ENCODE measurements around the gene PIP5K1A. TPM values are rescaled to one million over a fixed set of nuclear protein-coding genes. Genes with fewer than 3 reads are reported as not detected.

PIP5K1A gene
- total RNA-seq, 2 donors from 2014 or later = 102 to 144 TPM

DNA sequence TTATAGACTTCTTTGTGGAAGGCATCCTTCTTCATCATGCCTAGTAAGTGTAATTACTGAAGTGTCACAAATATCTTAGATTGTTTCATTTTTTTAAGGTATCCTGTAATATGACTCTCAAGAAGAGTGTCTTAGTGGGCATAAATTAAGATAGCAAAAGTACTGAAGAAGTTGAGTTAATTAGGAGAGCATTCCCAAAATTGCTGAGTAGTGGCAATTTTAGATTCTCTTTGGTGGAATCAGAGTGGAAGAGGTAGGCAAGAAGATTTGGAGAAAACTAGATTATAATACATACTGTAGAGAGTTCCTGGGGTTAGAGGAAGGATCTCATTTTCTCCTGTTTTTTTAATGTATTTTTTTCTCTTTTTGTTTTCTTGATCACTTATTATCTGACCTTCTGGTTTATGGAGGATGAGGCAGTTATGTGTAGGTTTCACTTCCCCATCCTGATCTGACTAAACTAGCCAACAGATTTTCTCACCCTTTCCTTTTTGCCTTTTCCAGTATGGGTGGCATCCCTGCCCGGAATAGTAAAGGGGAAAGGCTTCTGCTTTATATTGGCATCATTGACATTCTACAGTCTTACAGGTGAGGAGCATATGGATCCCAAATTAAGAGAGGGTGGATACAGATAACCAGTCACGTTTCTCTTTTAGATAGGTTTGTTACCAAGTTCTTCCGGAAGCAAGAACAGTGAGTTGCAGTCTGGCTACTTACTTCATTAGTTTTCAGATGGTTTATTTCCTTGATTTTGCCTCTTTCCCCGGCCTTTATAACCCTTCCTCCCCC lies 39.5 kb downstream of the PIP5K1A start:
- Histone ChIP-seq H3K9me3 (ENCODE audit: control insufficient read depth, low read length) (no peaks in the 10 kb centered on the region), H3K27me3 (ENCODE audit: control insufficient read depth, insufficient read depth, low read length, poor library complexity, severe bottlenecking) (no peaks in the 10 kb centered on the region), H3K9ac (ENCODE audit: extremely low read depth, low read length, poor library complexity, severe bottlenecking) (no peak overlapping the region), H3K36me3 (ENCODE audit: control insufficient read depth, insufficient read depth, low read length) (peaks cover 90% of the 10 kb centered on the region), H3K27ac (ENCODE audit: low read depth, low read length) (no peak overlapping the region), H3K4me1 (ENCODE audit: control insufficient read depth, insufficient read depth, low read length) (no peaks in the 10 kb centered on the region), H3K4me3 (ENCODE audit: low read length) (no peak overlapping the region)
- 95 to 96% methylated on average over 4 of the region's 4 CpGs for WGBS, 2 experiments (ENCODE audit: insufficient coverage in 1 of 2, insufficient read length in 1 of 2)
- TF ChIP-seq, protein P1, sequence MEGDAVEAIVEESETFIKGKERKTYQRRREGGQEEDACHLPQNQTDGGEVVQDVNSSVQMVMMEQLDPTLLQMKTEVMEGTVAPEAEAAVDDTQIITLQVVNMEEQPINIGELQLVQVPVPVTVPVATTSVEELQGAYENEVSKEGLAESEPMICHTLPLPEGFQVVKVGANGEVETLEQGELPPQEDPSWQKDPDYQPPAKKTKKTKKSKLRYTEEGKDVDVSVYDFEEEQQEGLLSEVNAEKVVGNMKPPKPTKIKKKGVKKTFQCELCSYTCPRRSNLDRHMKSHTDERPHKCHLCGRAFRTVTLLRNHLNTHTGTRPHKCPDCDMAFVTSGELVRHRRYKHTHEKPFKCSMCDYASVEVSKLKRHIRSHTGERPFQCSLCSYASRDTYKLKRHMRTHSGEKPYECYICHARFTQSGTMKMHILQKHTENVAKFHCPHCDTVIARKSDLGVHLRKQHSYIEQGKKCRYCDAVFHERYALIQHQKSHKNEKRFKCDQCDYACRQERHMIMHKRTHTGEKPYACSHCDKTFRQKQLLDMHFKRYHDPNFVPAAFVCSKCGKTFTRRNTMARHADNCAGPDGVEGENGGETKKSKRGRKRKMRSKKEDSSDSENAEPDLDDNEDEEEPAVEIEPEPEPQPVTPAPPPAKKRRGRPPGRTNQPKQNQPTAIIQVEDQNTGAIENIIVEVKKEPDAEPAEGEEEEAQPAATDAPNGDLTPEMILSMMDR (conservative IDR thresholded peaks at IDR 0.05) = no peak
- peaks cover 90% of the 10 kb centered on the region for H3K36me3 Mint-ChIP-seq (ENCODE audit: low read depth)
- H3K27ac Mint-ChIP-seq = no peak overlapping the region
- no peaks in the 10 kb centered on the region for H3K27me3 Mint-ChIP-seq (ENCODE audit: insufficient read depth)
- DNase-seq = no peak
- no peaks in the 10 kb centered on the region for H3K9me3 Mint-ChIP-seq
- H3K4me1 Mint-ChIP-seq = no peaks in the 10 kb centered on the region
- no peak overlapping the region for H3K4me3 Mint-ChIP-seq

- 91% methylated on average over 1 of the region's 1 CpG for WGBS, 2 experiments (ENCODE audit: insufficient coverage in 1 of 2, insufficient read length in 1 of 2)
- H3K9me3 ChIP-seq (ENCODE audit: control insufficient read depth, low read length) = no peaks in the 10 kb centered on the region
- H3K27ac ChIP-seq (ENCODE audit: low read depth, low read length) = no peak overlapping the region
- H3K9ac ChIP-seq (ENCODE audit: extremely low read depth, low read length, poor library complexity, severe bottlenecking) = no peak overlapping the region
- no peak overlapping the region for H3K4me3 ChIP-seq (ENCODE audit: low read length)
- Mint-ChIP-seq H3K9me3 (no peaks in the 10 kb centered on the region), H3K27ac (no peak overlapping the region), H3K27me3 (ENCODE audit: insufficient read depth) (no peaks in the 10 kb centered on the region), H3K36me3 (ENCODE audit: low read depth) (peaks cover 92% of the 10 kb centered on the region), H3K4me3 (no peak overlapping the region), H3K4me1 (no peaks in the 10 kb centered on the region)
- DNase-seq = no peak
- H3K36me3 ChIP-seq (ENCODE audit: control insufficient read depth, insufficient read depth, low read length) = peaks cover 94% of the 10 kb centered on the region
- TF ChIP-seq, protein P1 (conservative IDR thresholded peaks at IDR 0.05) = no peak
- no peaks in the 10 kb centered on the region for H3K4me1 ChIP-seq (ENCODE audit: control insufficient read depth, insufficient read depth, low read length)
- H3K27me3 ChIP-seq (ENCODE audit: control insufficient read depth, insufficient read depth, low read length, poor library complexity, severe bottlenecking) = no peaks in the 10 kb centered on the region
Observed at GRCh38 chr1:151238467-151238739, 40.1 kb downstream of the PIP5K1A start.

- Mint-ChIP-seq H3K9me3 (no peaks in the 10 kb centered on the region), H3K4me1 (no peaks in the 10 kb centered on the region), H3K27ac (no peak overlapping the region), H3K4me3 (no peak overlapping the region), H3K36me3 (ENCODE audit: low read depth) (peaks cover 94% of the 10 kb centered on the region), H3K27me3 (ENCODE audit: insufficient read depth) (no peaks in the 10 kb centered on the region)
- WGBS, 2 experiments (ENCODE audit: insufficient coverage in 1 of 2, insufficient read length in 1 of 2) = 92 to 98% methylated on average over 2 of the region's 2 CpGs
- Histone ChIP-seq H3K36me3 (ENCODE audit: control insufficient read depth, insufficient read depth, low read length) (peaks cover 92% of the 10 kb centered on the region), H3K4me1 (ENCODE audit: control insufficient read depth, insufficient read depth, low read length) (no peaks in the 10 kb centered on the region), H3K27ac (ENCODE audit: low read depth, low read length) (no peak overlapping the region), H3K27me3 (ENCODE audit: control insufficient read depth, insufficient read depth, low read length, poor library complexity, severe bottlenecking) (no peaks in the 10 kb centered on the region), H3K4me3 (ENCODE audit: low read length) (no peak overlapping the region), H3K9ac (ENCODE audit: extremely low read depth, low read length, poor library complexity, severe bottlenecking) (no peak overlapping the region), H3K9me3 (ENCODE audit: control insufficient read depth, low read length) (no peaks in the 10 kb centered on the region)
- TF ChIP-seq, protein P1 (conservative IDR thresholded peaks at IDR 0.05) = no peak
- DNase-seq = no peak
Observed at GRCh38 chr1:151242442-151242841, 44.1 kb downstream of the PIP5K1A start.

Measured in endodermal cell (in vitro differentiated cells).